ENCODE results near the gene LILRB5. TPM values are rescaled to one million over a fixed set of nuclear protein-coding genes. Genes with fewer than 3 reads are reported as not detected.

Gene LILRB5
- total and polyA plus RNA-seq, 2 of the 8 experiments (the other 6 are each of a cell fraction or from before 2014, with no cell fraction given): 0.05 TPM; not detected in 1

- TF ChIP-seq CREB1 (IDR thresholded peaks at IDR 0.05) (peak; percentile 85), CTCF (IDR thresholded peaks at IDR 0.05; ENCODE audit: control extremely low read depth in 1 of 3, insufficient read depth in 1 of 3, low read depth in 1 of 3, low read length in 3 of 3) (peak; percentile 98), SIX5 (IDR thresholded peaks at IDR 0.05; ENCODE audit: low read depth, low read length) (no peak), TEAD4 (IDR thresholded peaks at IDR 0.05; ENCODE audit: low read depth, low read length) (peak; percentile 86)
Observed at GRCh38 chr19:54231077-54231931, 25.8 kb downstream of the LILRB5 start (continued).

Measured in H1 (cell line).